Measurements from ENCODE around the gene ZNF358. TPM values are rescaled to one million over a fixed set of nuclear protein-coding genes. Genes with fewer than 3 reads are reported as not detected.
A peak's percentile ranks its signal among the peaks of the same experiment; 100 is the strongest.

The ZNF358 gene
- total and polyA plus RNA-seq, 3 donors from 2014 or later, result 21.0 to 35.9 (median 28.7) TPM

- Histone ChIP-seq H3K4me3 (no peak overlapping the region), H3K9me3 (no peaks in the 10 kb centered on the region), H3K27ac (peak overlapping the region; percentile 71 to 73), H3K36me3 (ENCODE audit: low read depth, missing control alignments) (no peaks in the 10 kb centered on the region), H3K27me3 (no peaks in the 10 kb centered on the region), H3K4me1 (peaks cover 14% of the 10 kb centered on the region)
- peak; percentile 92 for DNase-seq
- intact Hi-C loops (cut with DNase I; ENCODE audit: low total_unique reads), result no loop called here
- TF ChIP-seq CTCF (IDR thresholded peaks at IDR 0.05), result peak in 2 of 3 experiments; percentile 17 to 50
- TF ChIP-seq POLR2A (IDR thresholded peaks at IDR 0.05), result no peak
- WGBS, 2 donors, result 13 to 32% methylated on average over 13 of the region's 13 CpGs
Measured at GRCh38 chr19:7494416-7495098, 21.3 kb upstream of the ZNF358 start.

- Histone ChIP-seq H3K27ac (no peak overlapping the region), H3K36me3 (ENCODE audit: low read depth, missing control alignments) (no peaks in the 10 kb centered on the region), H3K4me3 (no peak overlapping the region), H3K4me1 (peaks cover 14% of the 10 kb centered on the region), H3K9me3 (no peaks in the 10 kb centered on the region), H3K27me3 (no peaks in the 10 kb centered on the region)
- DNase-seq, result no peak
- WGBS, 2 donors, result 57 to 68% methylated on average over 6 to 7 of the region's 7 CpGs
- TF ChIP-seq POLR2A (IDR thresholded peaks at IDR 0.05) (no peak), CTCF (IDR thresholded peaks at IDR 0.05) (peak in 2 of 3 experiments; percentile 19 to 37)
- intact Hi-C loops (cut with DNase I; ENCODE audit: low total_unique reads), result no loop called here
Measured at GRCh38 chr19:7497292-7497691, 18.6 kb upstream of the ZNF358 start.

GRCh38 chr19:7500811-7501450, 15.0 kb upstream of the ZNF358 start:
- intact Hi-C loops (cut with DNase I; ENCODE audit: low total_unique reads), result no loop called here
- Histone ChIP-seq H3K4me3 (peak overlapping the region; percentile 19 to 50), H3K27ac (no peak overlapping the region), H3K4me1 (peaks cover 6% of the 10 kb centered on the region), H3K9me3 (no peaks in the 10 kb centered on the region), H3K36me3 (ENCODE audit: low read depth, missing control alignments) (no peaks in the 10 kb centered on the region), H3K27me3 (no peaks in the 10 kb centered on the region)
- 1% methylated on average over 81 of the region's 93 CpGs; no CpG with 5 or more reads in 1 of the 2 donors for WGBS, 2 donors
- DNase-seq, result peak; percentile 89
- no peak for TF ChIP-seq POLR2A (IDR thresholded peaks at IDR 0.05)
- no peak for TF ChIP-seq CTCF (IDR thresholded peaks at IDR 0.05)

- TF ChIP-seq CTCF (IDR thresholded peaks at IDR 0.05) (no peak), POLR2A (IDR thresholded peaks at IDR 0.05) (no peak)
- no peaks in the 10 kb centered on the region for H3K27me3 ChIP-seq
- peaks cover 6% of the 10 kb centered on the region for H3K4me1 ChIP-seq
- intact Hi-C loops (cut with DNase I; ENCODE audit: low total_unique reads), result no loop called here
- H3K27ac ChIP-seq, result no peak overlapping the region
- no peak for DNase-seq
- 38 to 56% methylated on average over 2 of the region's 2 CpGs for WGBS, 2 donors
- H3K9me3 ChIP-seq, result no peaks in the 10 kb centered on the region
- H3K36me3 ChIP-seq (ENCODE audit: low read depth, missing control alignments), result no peaks in the 10 kb centered on the region
- H3K4me3 ChIP-seq, result no peak overlapping the region
Measured at GRCh38 chr19:7502552-7502951, 13.4 kb upstream of the ZNF358 start.

All from testis (tissue), 3 donors.